Epithelial cell of proximal tubule (primary cell): ENCODE data around the gene NDUFA3. TPM values are rescaled to one million over a fixed set of nuclear protein-coding genes. Genes with fewer than 3 reads are reported as not detected.
A peak's percentile ranks its signal among the peaks of the same experiment; 100 is the strongest.

Experiments used
- DNase-seq: peaks from one replicate; pipeline ENCODE4 v3.0.0-alpha.2; 2011; ENCODE audit warnings: low read depth
- H3K4me3 ChIP-seq: 2 replicates; pipeline ENCODE4 v1.5.1; 2011; ENCODE audit warnings: low read depth, mild to moderate bottlenecking, low read length
- CTCF ChIP-seq: conservative IDR thresholded peaks from 2 replicates; pipeline ENCODE4 v1.5.1; 2012; ENCODE audit warnings: low read depth, mild to moderate bottlenecking, low read length
- total RNA-seq: library from RNA; depleted of rRNA; stranded (reverse); fragments of >200 nt; gene quantifications from 2 replicates; pipeline ENCODE4 v1.2.3, GENCODE V29; 2015

NDUFA3 gene
- total RNA-seq, 1 donor from 2014 or later = 35.9 TPM

GRCh38 chr19:54138489-54139256 is 36.0 kb downstream of the NDUFA3 start:
- DNase-seq = no peak
- peak overlapping the region; percentile 88 for H3K4me3 ChIP-seq
- TF ChIP-seq CTCF = no peak

GRCh38 chr19:54141356-54141755 is 38.7 kb downstream of the NDUFA3 start:
- no peak overlapping the region for H3K4me3 ChIP-seq
- no peak for TF ChIP-seq CTCF

GRCh38 chr19:54142166-54142780 is 39.6 kb downstream of the NDUFA3 start:
- no peak for TF ChIP-seq CTCF
- no peak overlapping the region for H3K4me3 ChIP-seq
- no peak for DNase-seq

More at GRCh38 chr19:54141356-54141755, 38.7 kb downstream of the NDUFA3 start:
- DNase-seq = no peak

GRCh38 chr19:54145541-54146158 is 43.0 kb downstream of the NDUFA3 start:
- no peak overlapping the region for H3K4me3 ChIP-seq
- TF ChIP-seq CTCF = no peak
- DNase-seq = no peak

GRCh38 chr19:54147676-54148075 is 45.0 kb downstream of the NDUFA3 start:
- DNase-seq = no peak
- TF ChIP-seq CTCF = no peak
- no peak overlapping the region for H3K4me3 ChIP-seq

GRCh38 chr19:54148158-54148557 is 45.5 kb downstream of the NDUFA3 start:
- TF ChIP-seq CTCF = no peak
- H3K4me3 ChIP-seq = no peak overlapping the region
- DNase-seq = no peak
